Keratinocyte (primary cell): ENCODE measurements around the gene CACNB4. TPM values are rescaled to one million over a fixed set of nuclear protein-coding genes. Genes with fewer than 3 reads are reported as not detected.
"Not testable (repeated sequence)": the region's sequence is repeated elsewhere in the genome, so short reads cannot be mapped to it uniquely, and the experiment has no call there.

ENCODE experiments used
- DNase-seq: peaks from one replicate; pipeline ENCODE4 v3.0.0-alpha.2; 2011; ENCODE audit warnings: low read depth, missing footprints, low spot score
- FAIRE-seq: peaks from 2 replicates; lab custom pipeline; 2011; peaks lifted over from hg19 to GRCh38; lab: Jason Lieb, UNC
- H2AFZ ChIP-seq: 2 replicates; pipeline ENCODE4 v1.6.0; 2012; ENCODE audit warnings: low read length, control low read depth, inconsistent platforms; ENCODE audit not compliant: control insufficient read depth
- H3K27ac ChIP-seq: 2 replicates; pipeline ENCODE4 v1.5.1; 2011; ENCODE audit warnings: low read length; ENCODE audit not compliant: control insufficient read depth, insufficient read depth
- H3K27me3 ChIP-seq: 3 replicates; pipeline ENCODE4 v1.6.0; 2011; ENCODE audit warnings: low read length; ENCODE audit not compliant: control insufficient read depth, insufficient read depth; ENCODE audit errors: extremely low read depth
- H3K36me3 ChIP-seq, 2 experiments: 2 replicates in 1 of 2; 3 replicates in 1 of 2; pipeline ENCODE4 v1.5.1; 2011; ENCODE audit warnings: low read length in 2 of 2, mild to moderate bottlenecking in 1 of 2; ENCODE audit not compliant: control insufficient read depth in 2 of 2, insufficient read depth in 2 of 2; ENCODE audit errors: extremely low read depth in 1 of 2
- H3K4me1 ChIP-seq: 3 replicates; pipeline ENCODE4 v1.5.1; 2011; ENCODE audit warnings: low read length; ENCODE audit not compliant: control insufficient read depth, insufficient read depth; ENCODE audit errors: extremely low read depth
- H3K4me2 ChIP-seq: 3 replicates; pipeline ENCODE4 v1.6.0; 2011; ENCODE audit warnings: low read depth, low read length; ENCODE audit not compliant: control insufficient read depth, insufficient read depth; ENCODE audit errors: extremely low read depth
- H3K4me3 ChIP-seq, 3 experiments: fragments of 200-600 bp in 1 of 3; sonication (generic) in 1 of 3; 2 replicates in 2 of 3; 3 replicates in 1 of 3; pipeline ENCODE4 v1.5.1; 2011 to 2016; ENCODE audit warnings: low read length in 3 of 3, mild to moderate bottlenecking in 3 of 3, control low read depth in 2 of 3, inconsistent platforms in 1 of 3, low read depth in 1 of 3, mixed read lengths in 1 of 3, mixed run types in 1 of 3, moderate library complexity in 1 of 3; ENCODE audit not compliant: control insufficient read depth in 2 of 3, insufficient read depth in 2 of 3; ENCODE audit errors: extremely low read depth in 1 of 3
- H3K79me2 ChIP-seq: 2 replicates; pipeline ENCODE4 v1.6.0; 2012; ENCODE audit warnings: low read length; ENCODE audit not compliant: control insufficient read depth, insufficient read depth
- H3K9ac ChIP-seq: 3 replicates; pipeline ENCODE4 v1.6.0; 2011; ENCODE audit warnings: low read length; ENCODE audit not compliant: control insufficient read depth, insufficient read depth; ENCODE audit errors: extremely low read depth
- H3K9me1 ChIP-seq: 3 replicates; pipeline ENCODE4 v1.6.0; 2011; ENCODE audit warnings: low read length; ENCODE audit not compliant: control insufficient read depth, insufficient read depth; ENCODE audit errors: extremely low read depth
- H3K9me3 ChIP-seq: 2 replicates; pipeline ENCODE4 v1.5.1; 2012; ENCODE audit warnings: low read depth, low read length; ENCODE audit not compliant: control insufficient read depth
- H4K20me1 ChIP-seq: 3 replicates; pipeline ENCODE4 v1.6.0; 2011; ENCODE audit warnings: low read length; ENCODE audit not compliant: control insufficient read depth, insufficient read depth; ENCODE audit errors: extremely low read depth
- CTCF ChIP-seq, 3 experiments: IDR thresholded peaks in 1 of 3; conservative IDR thresholded peaks in 1 of 3; optimal IDR thresholded peaks in 1 of 3; 2 replicates in 2 of 3; 3 replicates in 1 of 3; pipeline versions ENCODE3 to v1.5.1; 2011; ENCODE audit warnings: low read length in 3 of 3, mild to moderate bottlenecking in 3 of 3, moderate library complexity in 2 of 3, control low read depth in 1 of 3, inconsistent platforms in 1 of 3; ENCODE audit not compliant: insufficient read depth in 2 of 3; ENCODE audit errors: extremely low read depth in 1 of 3
- EZH2 ChIP-seq: IDR thresholded peaks from one replicate; pipeline ENCODE4 v1.6.1; 2012; ENCODE audit warnings: inconsistent platforms, mild to moderate bottlenecking, low read length, moderate library complexity
- dilution Hi-C: fragments of 300-500 bp; cut with MboI; formaldehyde crosslinking; loops from one replicate; pipeline ENCODE4 v1.7.0; 2020; ENCODE audit warnings: low sequenced_read_pairs; ENCODE audit not compliant: extremely low pct_ligation_motif_present
- polyA plus RNA-seq, 5 experiments: library from polyadenylated mRNA; depleted of rRNA in 3 of 5; stranded (reverse) in 3 of 5; stranded (forward) in 1 of 5; unstranded in 1 of 5; fragments of >200 nt; gene quantifications; 1 replicate in 1 of 5; 2 replicates in 3 of 5; 3 replicates in 1 of 5; pipeline versions ENCODE4 v1.2.1 to v1.2.3, GENCODE V29; 2011 to 2012; ENCODE audit warnings: missing spikeins in 2 of 5, low read depth in 1 of 5, low replicate concordance in 1 of 5

The CACNB4 gene
- polyA plus RNA-seq, 1 donor (not counting 4 experiments of a cell fraction or from before 2014, with no cell fraction given), result 0.30 TPM

- no peaks in the 10 kb centered on the region for H3K36me3 ChIP-seq
- dilution Hi-C loops, result no loop called here
- no peak overlapping the region for H2AFZ ChIP-seq
- H4K20me1 ChIP-seq, result no peaks in the 10 kb centered on the region
- no peak for FAIRE-seq
- no peaks in the 10 kb centered on the region for H3K4me1 ChIP-seq
- TF ChIP-seq EZH2 (no peak), CTCF (optimal IDR thresholded peaks at IDR 0.05 in 1 of 3, IDR thresholded peaks at IDR 0.05 in 1 of 3, conservative IDR thresholded peaks at IDR 0.05 in 1 of 3; ENCODE audit: extremely low read depth in 1 of 3, insufficient read depth in 2 of 3, low read length in 3 of 3) (no peak)
- H3K4me3 ChIP-seq, result no peak overlapping the region
- no peak overlapping the region for H3K9ac ChIP-seq
- H3K79me2 ChIP-seq, result no peaks in the 10 kb centered on the region
- H3K9me1 ChIP-seq, result no peaks in the 10 kb centered on the region
- no peaks in the 10 kb centered on the region for H3K9me3 ChIP-seq
- no peak for DNase-seq
- H3K27ac ChIP-seq, result no peak overlapping the region
- H3K27me3 ChIP-seq, result peaks cover 9% of the 10 kb centered on the region
- H3K4me2 ChIP-seq, result no peak overlapping the region
Measured at GRCh38 chr2:152031747-152032306, 67.0 kb downstream of the CACNB4 start.

GRCh38 chr2:152030596-152031328, 68.1 kb downstream of the CACNB4 start:
- H2AFZ ChIP-seq, H3K4me3 ChIP-seq, H3K9me1 ChIP-seq, H3K9me3 ChIP-seq, H3K36me3 ChIP-seq, H3K27me3 ChIP-seq, dilution Hi-C loops, DNase-seq, H3K4me2 ChIP-seq, FAIRE-seq, H3K9ac ChIP-seq, H4K20me1 ChIP-seq, H3K79me2 ChIP-seq, H3K27ac ChIP-seq, H3K4me1 ChIP-seq: not testable (repeated sequence)
